Stimulated activated CD4-positive, alpha-beta T cell treated with anti-CD3 and anti-CD28 coated beads, Interleukin-4, amount 100 ng/mL, for 4 hours (primary cell): ENCODE data around the gene P2RY1.
"Not testable (repeated sequence)": the region's sequence is repeated elsewhere in the genome, so short reads cannot be mapped to it uniquely, and the experiment has no call there.

Source experiments
- DNase-seq, 2 experiments: peaks; one replicate each; pipeline ENCODE4 v3.0.0-alpha.2; 2020

Gene P2RY1

GRCh38 chr3:152839511-152839910 lies 4.6 kb downstream of the P2RY1 start:
- no peak for DNase-seq

GRCh38 chr3:152841131-152841530 lies 6.2 kb downstream of the P2RY1 start:
- no peak for DNase-seq

GRCh38 chr3:152842413-152842812 lies 7.5 kb downstream of the P2RY1 start:
- no peak for DNase-seq

- DNase-seq = no peak
Observed at GRCh38 chr3:152843955-152844354, 9.0 kb downstream of the P2RY1 start.

GRCh38 chr3:152846572-152847202 lies 11.8 kb downstream of the P2RY1 start:
- not testable (repeated sequence) for DNase-seq

GRCh38 chr3:152847599-152847998 lies 12.7 kb downstream of the P2RY1 start:
- DNase-seq = not testable (repeated sequence)

- DNase-seq = no peak
Observed at GRCh38 chr3:152849996-152850578, 15.2 kb downstream of the P2RY1 start.

- no peak for DNase-seq
Observed at GRCh38 chr3:152853196-152853595, 18.3 kb downstream of the P2RY1 start.

- DNase-seq = no peak
Observed at GRCh38 chr3:152857082-152857481, 22.2 kb downstream of the P2RY1 start.

- DNase-seq = no peak
Observed at GRCh38 chr3:152858170-152858800, 23.4 kb downstream of the P2RY1 start.

- no peak for DNase-seq
Observed at GRCh38 chr3:152860736-152861135, 25.8 kb downstream of the P2RY1 start.

- DNase-seq = no peak
Observed at GRCh38 chr3:152865668-152866245, 30.8 kb downstream of the P2RY1 start.

GRCh38 chr3:152870027-152870426 lies 35.1 kb downstream of the P2RY1 start:
- DNase-seq = no peak

GRCh38 chr3:152873314-152873713 lies 38.4 kb downstream of the P2RY1 start:
- not testable (repeated sequence) for DNase-seq

- DNase-seq = no peak
Observed at GRCh38 chr3:152874896-152875749, 40.2 kb downstream of the P2RY1 start.

GRCh38 chr3:152879130-152879789 lies 44.3 kb downstream of the P2RY1 start:
- no peak for DNase-seq

- no peak for DNase-seq
Observed at GRCh38 chr3:152879790-152880174, 44.9 kb downstream of the P2RY1 start.

- DNase-seq = no peak
Observed at GRCh38 chr3:152885076-152885475, 50.1 kb downstream of the P2RY1 start.
